CD4-positive, alpha-beta T cell (primary cell): Measurements from ENCODE around the gene POLR2C. TPM values are rescaled to one million over a fixed set of nuclear protein-coding genes. Genes with fewer than 3 reads are reported as not detected.

Experiments
- ATAC-seq: fragments of 200-7000 bp; cut with Tn5 transposase; one replicate; pipeline ENCODE4 v1.10.0; 2022; ENCODE audit warnings: mild to moderate bottlenecking; ENCODE audit not compliant: poor library complexity
- CTCF ChIA-PET: fragments of 350-600 bp; sonication (Branson Sonifier 250); formaldehyde crosslinking; loops from one replicate; lab custom pipeline; 2021; ENCODE audit warnings: antibody characterized with exemption, inconsistent platforms; lab: Charles Lee
- POLR2A ChIA-PET: fragments of 350-600 bp; sonication (Branson Sonifier 250); formaldehyde crosslinking; loops from one replicate; lab custom pipeline; 2021; ENCODE audit warnings: antibody characterized with exemption, inconsistent platforms; lab: Charles Lee
- DNase-seq, 14 experiments: peaks; one replicate each; pipeline ENCODE4 v3.0.0-alpha.2; 2013 to 2020; ENCODE audit warnings: mixed read lengths in 2 of 14
- H3K27ac ChIP-seq, 2 donors: one replicate each; pipeline versions ENCODE4 v1.5.1 to v1.7.0; 2013; ENCODE audit warnings: low read length in 2 of 2, low read depth in 1 of 2, mild to moderate bottlenecking in 1 of 2
- H3K27me3 ChIP-seq, 2 experiments: 1 replicate in 1 of 2; 2 replicates in 1 of 2; pipeline versions ENCODE4 v1.6.1 to v1.7.0; 2013; ENCODE audit warnings: low read length in 2 of 2, control low read depth in 1 of 2, mild to moderate bottlenecking in 1 of 2, moderate library complexity in 1 of 2; ENCODE audit not compliant: insufficient read depth in 2 of 2, control insufficient read depth in 1 of 2
- H3K36me3 ChIP-seq: one replicate; pipeline ENCODE4 v1.6.1; 2013; ENCODE audit warnings: low read length, control low read depth; ENCODE audit not compliant: insufficient read depth
- H3K4me1 ChIP-seq: one replicate; pipeline ENCODE4 v1.6.1; 2013; ENCODE audit warnings: low read length, control low read depth; ENCODE audit not compliant: insufficient read depth
- H3K4me3 ChIP-seq: one replicate; pipeline ENCODE4 v1.5.1; 2013; ENCODE audit warnings: mild to moderate bottlenecking, low read length, moderate library complexity
- H3K9me3 ChIP-seq, 2 experiments: 1 replicate in 1 of 2; 2 replicates in 1 of 2; pipeline versions ENCODE4 v1.6.1 to v1.7.0; 2013; ENCODE audit warnings: low read length in 2 of 2, mild to moderate bottlenecking in 2 of 2, control low read depth in 1 of 2, moderate library complexity in 1 of 2; ENCODE audit not compliant: control insufficient read depth in 1 of 2, insufficient read depth in 1 of 2
- H3K27ac Mint-ChIP-seq: one replicate; pipeline ENCODE4 v1.8.0; 2020; ENCODE audit warnings: mixed read lengths
- H3K27me3 Mint-ChIP-seq: one replicate; pipeline ENCODE4 v1.8.0; 2021; ENCODE audit warnings: mixed read lengths
- H3K36me3 Mint-ChIP-seq: one replicate; pipeline ENCODE4 v1.8.0; 2021; ENCODE audit warnings: low read depth, mixed read lengths
- H3K4me1 Mint-ChIP-seq: one replicate; pipeline ENCODE4 v1.8.0; 2021; ENCODE audit warnings: low read depth, mixed read lengths
- H3K4me3 Mint-ChIP-seq: one replicate; pipeline ENCODE4 v1.8.0; 2020; ENCODE audit warnings: mild to moderate bottlenecking, mixed read lengths
- H3K9me3 Mint-ChIP-seq: one replicate; pipeline ENCODE4 v1.8.0; 2020; ENCODE audit warnings: mixed read lengths
- CTCF ChIP-seq: fragments of 200-600 bp; IDR thresholded peaks from one replicate; pipeline ENCODE4 v1.8.0; 2022; ENCODE audit warnings: antibody characterized with exemption, mild to moderate bottlenecking
- intact Hi-C, 2 experiments: fragments of 100-400 bp; cut with DNase I in 1 of 2; cut with micrococcal nuclease in 1 of 2; formaldehyde crosslinking; loops; one replicate each; pipeline versions ENCODE4 v1.15.1 to v1.9.0; 2023 to 2025; cut with DNase I, micrococcal nuclease
- total RNA-seq, 174 experiments: library from RNA in 2 of 174; stranded (reverse) in 2 of 174; gene quantifications; one replicate each; pipeline ENCODE4 v1.2.3 and lab custom pipeline; 2021 to 2026

POLR2C gene
- total RNA-seq, 2 experiments from 2014 or later, result 124 to 125 TPM

GRCh38 chr16:57464523-57464922 is 2.0 kb downstream of the POLR2C start:
- Histone ChIP-seq H3K4me1 (peaks cover 32% of the 10 kb centered on the region), H3K27me3 (no peaks in the 10 kb centered on the region), H3K4me3 (no peak overlapping the region), H3K27ac (no peak overlapping the region), H3K36me3 (peaks cover 65% of the 10 kb centered on the region), H3K9me3 (no peaks in the 10 kb centered on the region)
- H3K9me3 Mint-ChIP-seq, result no peaks in the 10 kb centered on the region
- H3K27me3 Mint-ChIP-seq, result no peaks in the 10 kb centered on the region
- H3K27ac Mint-ChIP-seq, result peak overlapping the region; percentile 92
- DNase-seq, result no peak
- peaks cover 85% of the 10 kb centered on the region for H3K36me3 Mint-ChIP-seq
- peak overlapping the region; percentile 100 for H3K4me3 Mint-ChIP-seq
- no peak for TF ChIP-seq CTCF
- ATAC-seq, result no peak
- CTCF ChIA-PET, result no interaction called here
- H3K4me1 Mint-ChIP-seq, result peaks cover 43% of the 10 kb centered on the region
- intact Hi-C loops, result loop anchor here in 1 of 2 experiments (5.0 to 10.0 kb wide), 4 partner anchors 162 to 530 kb away; partner anchors contain the start of genes HERPUD1, PSME3IP1 and RSPRY1
- POLR2A ChIA-PET, result interaction anchor here (1.2 to 2.3 kb wide), 3 partner anchors 17 to 185 kb away, joined by 3 to 12 read pairs (median 3); partner anchors contain the start of genes CIAPIN1 and COQ9

- Histone ChIP-seq H3K4me1 (peaks cover 24% of the 10 kb centered on the region), H3K9me3 (no peaks in the 10 kb centered on the region), H3K36me3 (peaks cover 81% of the 10 kb centered on the region), H3K27me3 (no peaks in the 10 kb centered on the region), H3K4me3 (no peak overlapping the region), H3K27ac (no peak overlapping the region)
- ATAC-seq, result no peak
- CTCF ChIA-PET, result no interaction called here
- DNase-seq, result no peak
- POLR2A ChIA-PET, result no interaction called here
- H3K9me3 Mint-ChIP-seq, result no peaks in the 10 kb centered on the region
- H3K4me1 Mint-ChIP-seq, result peaks cover 30% of the 10 kb centered on the region
- H3K36me3 Mint-ChIP-seq, result peaks cover 87% of the 10 kb centered on the region
- TF ChIP-seq CTCF, result no peak
- no peak overlapping the region for H3K4me3 Mint-ChIP-seq
- intact Hi-C loops, result loop anchor here in 1 of 2 experiments (10.0 kb wide), 1 partner anchor 534 kb away; the partner anchor contains the start of gene HERPUD1
- H3K27ac Mint-ChIP-seq, result no peak overlapping the region
- H3K27me3 Mint-ChIP-seq, result no peaks in the 10 kb centered on the region
These were observed 5.9 kb downstream of the POLR2C start for GRCh38 chr16:57468346-57468745.

GRCh38 chr16:57469046-57469445 is 6.6 kb downstream of the POLR2C start:
- ATAC-seq, result no peak
- Mint-ChIP-seq H3K27ac (no peak overlapping the region), H3K9me3 (no peaks in the 10 kb centered on the region), H3K4me3 (no peak overlapping the region), H3K4me1 (peaks cover 23% of the 10 kb centered on the region), H3K36me3 (peaks cover 82% of the 10 kb centered on the region), H3K27me3 (no peaks in the 10 kb centered on the region)
- no peak for TF ChIP-seq CTCF
- intact Hi-C loops, result loop anchor here in 1 of 2 experiments (10.0 kb wide), 1 partner anchor 534 kb away; the partner anchor contains the start of gene HERPUD1
- ChIA-PET CTCF (no interaction called here), POLR2A (no interaction called here)
- Histone ChIP-seq H3K4me3 (no peak overlapping the region), H3K36me3 (peaks cover 81% of the 10 kb centered on the region), H3K9me3 (no peaks in the 10 kb centered on the region), H3K27ac (no peak overlapping the region), H3K27me3 (no peaks in the 10 kb centered on the region), H3K4me1 (peaks cover 17% of the 10 kb centered on the region)
- no peak for DNase-seq
